ENCODE data around the gene VSIG4.

Gene VSIG4

DNA sequence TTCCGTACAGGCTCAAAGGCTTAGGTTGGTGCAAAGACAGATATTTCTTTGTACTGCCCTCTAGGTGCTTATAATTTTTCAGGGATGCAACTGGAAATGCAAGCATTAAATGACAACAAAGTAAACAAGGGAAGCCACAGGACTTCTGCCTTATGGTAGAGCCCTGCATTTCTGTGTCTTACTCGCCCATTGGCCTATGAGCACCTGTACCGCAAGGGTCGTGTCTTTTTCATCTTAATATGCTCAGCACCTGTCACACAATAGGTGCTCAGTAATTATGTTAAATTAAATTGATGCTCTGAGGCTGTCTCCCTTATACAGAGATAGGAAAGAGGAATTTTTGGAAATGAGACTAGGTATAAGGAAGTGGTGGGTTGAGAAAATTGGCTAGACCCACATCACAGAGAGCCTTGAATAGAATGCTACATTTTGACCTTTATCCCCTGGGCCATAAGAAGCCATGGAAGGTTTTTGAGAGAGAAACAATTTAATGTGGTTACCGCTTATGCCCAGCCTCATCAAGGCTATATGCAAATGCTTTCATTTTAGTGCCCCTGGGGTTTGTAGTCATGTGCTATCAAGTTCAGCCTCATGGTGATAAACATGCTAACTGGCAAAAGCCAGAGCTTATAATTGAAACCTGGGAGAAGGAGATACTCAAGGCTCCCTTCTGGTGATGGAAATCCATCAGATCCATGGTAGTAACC, 16.3 kb downstream of the VSIG4 start:
- no peak for DNase-seq

- no peak for DNase-seq
Observed at GRCh38 chrX:66022632-66023384, 17.1 kb downstream of the VSIG4 start.

GRCh38 chrX:66021765-66022631, 17.9 kb downstream of the VSIG4 start:
- no peak for DNase-seq

GRCh38 chrX:66021401-66021764, 18.5 kb downstream of the VSIG4 start:
- DNase-seq: no peak

GRCh38 chrX:66020631-66021334, 19.1 kb downstream of the VSIG4 start:
- no peak for DNase-seq

DNA sequence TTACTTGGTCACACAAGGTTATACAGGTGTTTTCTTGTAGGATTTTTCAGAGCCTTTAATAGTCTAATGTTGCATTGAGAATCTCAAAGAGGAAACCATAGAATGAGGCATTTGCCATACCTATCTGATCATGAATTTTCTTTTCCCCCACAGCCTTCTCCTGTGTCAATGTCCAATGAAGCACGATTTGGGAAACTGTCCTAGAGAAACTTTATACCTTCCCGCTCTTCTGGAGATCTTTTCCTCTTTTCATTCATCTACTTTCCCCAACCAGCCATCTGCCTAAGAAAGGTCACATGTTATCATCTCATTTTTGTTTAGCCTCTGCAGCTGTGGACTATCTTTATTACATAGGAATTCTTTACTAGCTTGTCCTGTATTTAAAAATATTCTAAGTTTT, 19.9 kb downstream of the VSIG4 start:
- DNase-seq: no peak

DNA sequence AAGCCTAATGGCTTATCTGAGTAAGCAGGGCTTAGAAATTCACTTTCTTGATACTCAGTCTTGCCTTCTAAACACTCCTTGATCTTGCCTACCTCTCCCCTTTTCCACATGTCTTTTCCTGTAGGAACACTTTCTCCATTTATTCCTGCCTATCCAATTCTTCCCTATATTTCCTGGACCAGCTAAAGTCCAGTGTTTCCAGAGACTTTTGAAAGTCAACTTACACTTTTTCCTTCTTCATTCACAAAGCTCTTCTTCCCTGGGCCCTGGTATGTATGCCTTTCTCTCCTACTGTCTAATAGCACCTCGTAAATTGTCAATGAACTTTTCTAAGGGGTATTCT, 20.6 kb downstream of the VSIG4 start:
- no peak for DNase-seq

GRCh38 chrX:66018585-66019309, 21.1 kb downstream of the VSIG4 start:
- no peak for DNase-seq

DNA sequence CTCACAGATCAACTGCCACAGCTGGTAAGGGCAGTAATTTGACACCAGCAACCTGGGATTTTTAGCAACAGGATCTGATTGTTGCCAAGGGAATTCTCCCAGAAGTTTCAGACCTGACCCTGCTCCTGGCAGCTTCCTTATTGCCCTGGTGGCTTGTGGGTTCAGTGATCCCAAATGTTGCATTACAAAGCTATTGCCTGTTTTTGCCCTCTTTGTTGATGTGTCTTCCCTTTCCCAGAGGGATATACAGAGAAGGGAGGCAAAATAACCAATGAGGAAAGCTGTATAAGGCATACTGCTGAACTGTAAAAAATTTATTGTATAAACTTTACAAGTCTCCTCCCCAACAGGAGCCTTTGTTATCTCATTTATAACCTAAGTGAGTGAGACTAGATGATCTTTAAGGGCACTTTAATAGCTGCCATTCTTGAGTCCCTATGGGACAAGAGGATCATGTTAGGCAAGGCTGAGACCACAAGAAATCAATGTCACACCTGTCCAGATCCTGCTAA, 22.2 kb downstream of the VSIG4 start:
- DNase-seq: no peak

- DNase-seq: no peak
Observed at GRCh38 chrX:66016905-66017658, 22.8 kb downstream of the VSIG4 start.

GRCh38 chrX:66015900-66016689, 23.8 kb downstream of the VSIG4 start:
- no peak for DNase-seq

GRCh38 chrX:66015152-66015831, 24.6 kb downstream of the VSIG4 start:
- DNase-seq: peak; percentile 28

GRCh38 chrX:66014556-66014955, 25.3 kb downstream of the VSIG4 start:
- no peak for DNase-seq

- DNase-seq: no peak
Observed at GRCh38 chrX:66014084-66014483, 25.8 kb downstream of the VSIG4 start.

DNA sequence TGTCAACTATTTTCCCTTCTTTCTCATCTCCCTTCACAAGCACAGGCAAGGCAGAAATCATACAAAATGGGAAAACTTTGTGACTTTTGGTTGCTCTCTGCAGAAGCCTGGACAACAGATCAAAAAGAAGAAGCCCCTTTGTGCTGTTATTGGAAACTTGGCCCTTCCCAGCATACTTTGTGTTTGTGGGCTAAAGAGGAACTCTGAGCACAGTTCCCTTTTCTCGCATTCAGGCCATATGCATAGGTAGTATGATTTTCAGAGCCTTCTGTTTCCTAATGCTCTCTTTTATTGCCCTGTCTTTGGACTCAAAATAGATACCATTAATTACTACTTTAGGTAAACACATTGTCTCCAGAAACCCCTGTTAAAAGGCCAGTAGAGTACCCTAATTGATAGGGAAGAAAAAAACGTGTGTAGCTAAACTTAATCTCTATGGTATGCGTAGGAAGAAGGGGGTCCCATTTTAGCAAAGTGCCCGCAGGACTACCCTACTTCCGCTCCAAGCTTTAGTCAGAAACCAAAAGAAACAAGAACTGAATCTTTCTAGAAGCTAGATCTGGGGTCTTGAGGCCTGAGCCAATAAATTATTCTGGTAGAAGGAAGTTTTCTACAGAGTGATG, 26.6 kb downstream of the VSIG4 start:
- DNase-seq: no peak

DNA sequence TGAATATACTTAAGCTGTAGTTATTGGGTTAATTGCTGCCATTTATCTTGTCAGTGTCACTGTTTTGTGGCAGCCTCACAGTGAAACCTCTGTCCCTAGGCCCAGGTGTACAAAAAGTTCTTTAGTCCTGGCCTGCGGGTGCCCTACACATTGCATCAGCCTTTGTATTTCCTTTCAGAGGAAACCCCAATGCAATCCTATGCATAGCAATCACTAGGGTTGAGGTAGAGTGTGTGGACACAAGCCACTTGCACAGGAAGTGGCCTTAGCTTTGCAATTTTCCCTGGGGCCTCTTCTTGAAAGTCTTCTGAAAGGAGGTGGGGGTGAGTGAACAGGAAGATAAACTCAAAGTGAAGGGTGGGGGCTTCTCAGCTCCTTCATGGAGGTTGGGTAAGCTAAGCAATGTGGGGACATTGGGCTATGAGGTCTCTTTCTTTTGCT, 27.8 kb downstream of the VSIG4 start:
- peak; percentile 14 for DNase-seq

- DNase-seq: no peak
Observed at GRCh38 chrX:66009231-66009845, 30.5 kb downstream of the VSIG4 start.

- no peak for DNase-seq
Observed at GRCh38 chrX:66008328-66008970, 31.4 kb downstream of the VSIG4 start.
